HG02852 (cell line): ENCODE data around the gene CAPS.

Source experiments
- ATAC-seq: cut with Tn5 transposase; IDR thresholded peaks from one replicate; pipeline ENCODE4 v1.9.1; 2021; ENCODE audit warnings: mild to moderate bottlenecking, moderate library complexity; ENCODE audit not compliant: unreplicated experiment

The CAPS gene

DNA sequence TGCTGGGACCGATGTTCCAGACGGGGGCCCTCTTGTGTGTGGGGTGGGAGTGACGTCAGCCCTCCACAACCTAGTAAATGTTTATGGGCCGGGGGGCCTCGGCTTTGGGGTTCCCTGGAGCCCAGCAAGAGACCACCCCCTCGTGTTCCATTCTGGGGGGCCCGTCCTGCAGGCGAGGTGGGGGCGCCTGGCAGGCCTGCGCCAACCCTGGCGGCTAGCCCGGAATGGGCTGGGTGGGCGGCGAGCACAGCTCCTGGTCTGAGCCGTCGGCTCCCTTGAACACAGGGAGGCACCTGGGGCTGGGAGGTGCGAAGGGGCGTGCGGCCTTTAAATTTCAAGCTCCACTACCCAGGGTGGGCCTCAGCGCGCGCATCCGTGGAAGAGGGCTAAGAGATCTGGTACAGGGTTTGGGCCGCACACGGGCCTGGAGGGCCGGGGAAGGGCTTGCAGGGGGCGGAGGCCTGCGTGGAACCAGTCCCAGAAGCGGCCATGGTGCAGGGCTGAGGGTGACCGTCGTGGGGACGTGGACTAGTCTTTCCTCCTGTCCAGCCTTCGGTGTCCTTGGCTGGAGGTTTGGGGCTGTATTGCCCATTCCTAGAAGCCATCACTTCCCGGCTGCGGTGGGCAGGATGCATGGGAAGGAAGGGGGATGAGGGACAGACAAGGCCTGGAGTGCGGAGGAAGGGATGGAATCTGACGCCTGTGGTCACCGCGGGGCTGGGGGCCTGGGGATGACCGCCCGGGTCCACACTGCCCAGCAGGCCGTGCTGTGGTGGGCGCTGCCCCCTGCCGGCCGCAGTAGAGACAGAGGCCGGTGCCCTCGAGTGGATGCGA, 21.9 kb upstream of the CAPS start:
- no peak for ATAC-seq

DNA sequence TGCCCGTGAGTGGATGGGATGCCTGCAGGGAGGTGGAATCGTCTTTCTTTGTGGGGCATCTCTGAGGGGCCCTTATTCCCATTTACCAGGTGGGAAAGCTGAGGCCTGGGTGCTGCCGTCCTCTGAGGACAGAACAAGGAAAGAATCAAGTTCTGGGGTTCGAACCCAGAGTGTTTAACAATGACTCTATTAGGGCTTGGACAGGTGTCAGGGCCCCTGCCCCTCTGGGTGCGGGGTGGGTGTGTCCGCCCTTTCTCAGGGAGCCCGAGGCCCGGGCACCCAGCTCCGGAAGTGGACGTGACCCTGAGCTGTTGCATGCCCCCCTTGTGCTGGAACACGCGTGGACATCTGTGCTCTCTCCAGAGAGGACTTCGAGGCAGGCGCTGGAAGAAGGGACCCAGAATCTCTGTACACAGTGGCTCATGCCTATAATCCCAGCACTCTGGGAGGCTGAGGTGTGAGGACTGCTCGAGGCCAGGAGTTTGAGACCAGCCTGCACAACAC, 21.2 kb upstream of the CAPS start:
- ATAC-seq = no peak

DNA sequence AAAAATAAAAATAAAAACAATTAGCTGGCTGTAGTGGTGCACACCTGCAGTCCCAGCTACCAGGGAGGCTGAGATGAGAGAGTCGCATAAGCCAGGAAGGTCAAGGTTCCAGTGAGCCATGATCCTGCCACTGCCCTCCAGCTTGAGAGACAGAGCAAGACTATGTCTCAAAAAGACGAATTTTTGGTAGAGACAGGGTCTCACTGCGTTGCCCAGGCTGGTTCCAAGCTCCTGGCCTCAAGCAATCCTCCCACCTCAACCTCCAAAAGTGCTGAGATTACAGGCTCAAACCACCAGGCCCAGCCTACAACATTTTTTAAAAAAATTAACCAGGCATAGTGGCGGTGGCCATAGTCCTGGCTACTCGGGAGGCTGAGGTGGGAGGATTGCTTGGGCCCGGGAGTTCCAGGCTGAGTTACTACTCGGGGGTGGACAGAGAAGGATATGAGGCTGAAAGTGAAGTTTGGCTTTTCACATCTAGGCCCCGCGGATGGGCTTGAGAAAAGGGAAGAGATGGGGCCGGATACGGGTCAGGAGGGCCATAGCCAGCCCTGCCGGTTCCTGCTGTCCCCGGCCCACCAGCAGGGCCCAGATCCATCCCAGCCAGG, 20.7 kb upstream of the CAPS start:
- ATAC-seq = no peak

DNA sequence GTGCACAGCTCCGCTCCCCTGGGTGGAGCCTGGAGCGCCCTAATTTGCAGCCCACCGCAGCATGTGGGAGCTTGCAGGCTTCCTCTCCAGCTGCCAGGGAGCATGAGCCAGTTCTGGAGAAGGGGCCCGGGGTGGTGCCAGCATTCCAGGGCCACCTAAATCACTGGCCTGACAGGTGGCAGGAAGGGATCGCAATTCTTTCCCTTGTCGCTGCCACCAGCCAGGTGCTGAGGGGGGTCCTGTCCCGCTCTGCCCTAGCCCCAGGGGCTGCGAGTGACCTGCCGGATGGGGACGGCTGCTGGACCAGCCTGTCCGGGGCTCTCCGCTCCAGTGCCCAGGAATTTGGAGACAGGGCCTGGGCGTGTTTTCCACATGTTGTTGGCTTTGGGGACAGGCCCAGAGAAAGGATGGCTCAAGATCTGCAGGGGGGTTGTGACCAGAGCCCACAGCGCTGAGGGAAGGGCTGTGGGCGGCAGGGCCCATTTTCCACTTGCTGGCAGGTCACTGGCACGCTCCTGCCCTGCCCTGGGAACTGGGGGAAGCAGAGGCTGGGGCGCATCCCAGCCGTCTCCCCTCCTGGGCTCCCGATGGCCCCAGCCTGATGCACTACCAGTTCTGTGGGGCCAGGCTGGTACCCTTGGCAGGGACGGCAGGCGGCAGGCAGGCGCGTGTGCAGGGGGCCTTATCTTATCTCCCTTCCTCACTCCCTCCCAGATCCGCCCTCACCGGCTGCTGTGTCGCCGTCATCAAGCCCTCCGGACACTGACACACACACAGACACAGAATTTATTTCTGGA, 19.9 kb upstream of the CAPS start:
- no peak for ATAC-seq

DNA sequence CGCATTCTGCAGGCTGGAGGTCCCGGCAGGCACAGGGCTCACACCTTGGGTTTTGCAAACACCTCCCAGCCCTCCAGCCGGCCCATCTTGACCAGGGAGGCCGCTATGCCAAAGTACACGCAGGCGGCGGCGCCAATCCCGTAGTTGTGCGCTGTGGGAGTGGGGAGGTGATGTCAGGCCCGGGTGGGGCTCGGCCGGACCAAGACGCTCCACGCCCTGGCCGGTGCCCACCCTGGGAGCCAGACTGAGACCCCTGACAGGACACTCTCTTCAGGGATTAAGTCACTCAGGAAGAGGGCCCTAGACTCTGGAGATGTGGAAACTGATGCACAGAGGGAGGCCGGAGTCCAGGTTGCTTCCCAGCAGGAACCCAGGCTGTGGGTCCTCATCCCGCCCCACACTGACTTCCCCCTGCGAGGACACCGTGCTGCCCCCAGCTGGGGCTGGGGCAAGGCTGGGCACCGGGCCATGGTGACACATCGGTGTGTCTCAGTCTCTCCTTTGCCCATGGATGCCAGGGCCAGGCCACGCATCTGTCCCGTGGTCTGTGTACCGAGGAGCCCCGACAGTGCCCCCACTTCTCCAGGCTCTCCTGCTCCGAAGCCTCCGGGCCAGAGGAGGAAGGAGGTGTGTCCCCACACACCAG, 19.2 kb upstream of the CAPS start:
- no peak for ATAC-seq

DNA sequence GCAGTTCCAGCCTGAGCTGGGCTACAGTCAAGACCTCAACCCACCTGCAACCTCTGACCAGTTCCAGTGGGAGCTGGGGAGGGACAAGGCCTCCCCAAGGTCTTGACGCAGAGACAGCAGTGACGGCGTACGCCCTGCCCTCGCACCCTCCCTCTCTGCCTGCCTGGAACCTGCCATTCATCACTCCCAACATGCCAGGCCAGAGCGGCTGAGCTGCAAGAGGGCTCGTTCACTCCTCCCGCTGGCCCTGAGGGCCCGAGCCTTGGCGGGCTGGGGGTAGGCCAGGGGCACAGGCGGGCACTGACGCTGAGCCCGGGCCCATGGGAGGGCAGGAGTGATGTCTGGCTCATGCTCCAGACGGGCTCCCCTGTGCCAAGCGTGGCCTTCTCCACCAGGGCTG, 18.6 kb upstream of the CAPS start:
- no peak for ATAC-seq

DNA sequence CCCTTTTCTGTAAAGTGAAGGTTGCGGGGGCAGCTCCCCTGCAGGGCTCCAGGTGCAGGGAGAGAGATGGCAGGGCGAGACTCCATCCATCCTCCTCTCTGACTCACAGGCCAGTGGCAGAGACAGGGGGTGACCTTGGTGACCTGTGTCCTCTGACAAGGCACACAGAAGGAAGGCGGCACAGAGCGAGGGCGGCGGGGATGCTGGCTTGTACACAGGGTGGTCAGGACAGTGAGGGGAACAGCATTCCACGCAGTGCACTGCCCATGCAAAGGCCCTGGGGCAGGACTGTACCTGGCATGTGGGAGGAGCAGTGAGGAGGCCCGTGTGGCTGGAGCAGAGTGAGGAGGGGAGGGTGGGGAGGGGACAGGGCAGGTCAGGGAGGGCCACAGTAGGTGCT, 18.2 kb upstream of the CAPS start:
- ATAC-seq = no peak

DNA sequence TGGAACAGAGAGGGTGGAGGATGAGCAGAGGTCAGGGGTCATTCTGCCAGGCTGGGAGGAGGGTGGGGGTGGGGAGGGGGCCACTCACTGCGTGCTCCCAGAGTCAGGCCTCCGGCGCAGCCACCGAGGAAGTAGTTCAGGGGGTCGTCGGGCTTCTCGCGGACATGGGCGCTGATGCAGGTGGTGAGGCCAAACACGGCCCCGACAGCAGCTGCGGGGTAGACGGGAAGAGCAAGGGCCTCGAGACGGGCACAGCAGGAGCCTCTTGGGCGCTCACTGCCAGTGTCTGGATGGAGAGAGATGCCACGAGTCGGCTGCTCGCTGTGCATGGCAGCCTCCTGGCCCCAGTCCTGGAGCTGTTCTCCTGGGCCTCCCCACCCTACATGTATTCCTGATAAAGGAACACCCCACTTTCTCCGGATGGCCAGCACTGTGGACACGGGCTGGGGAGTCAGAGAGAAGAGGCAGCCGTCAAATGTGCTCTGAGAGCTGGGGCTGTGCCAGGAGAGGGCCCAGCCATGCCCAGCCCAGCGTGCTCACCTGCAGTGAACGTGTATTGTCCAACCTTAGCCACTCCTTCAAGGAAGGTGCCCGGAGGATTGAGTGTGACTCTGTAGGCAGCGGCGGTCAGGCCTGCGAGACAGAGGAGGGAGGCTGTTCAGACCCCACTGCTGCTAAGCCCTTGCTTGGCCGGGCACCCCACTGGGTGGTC, 17.5 kb upstream of the CAPS start:
- no peak for ATAC-seq

DNA sequence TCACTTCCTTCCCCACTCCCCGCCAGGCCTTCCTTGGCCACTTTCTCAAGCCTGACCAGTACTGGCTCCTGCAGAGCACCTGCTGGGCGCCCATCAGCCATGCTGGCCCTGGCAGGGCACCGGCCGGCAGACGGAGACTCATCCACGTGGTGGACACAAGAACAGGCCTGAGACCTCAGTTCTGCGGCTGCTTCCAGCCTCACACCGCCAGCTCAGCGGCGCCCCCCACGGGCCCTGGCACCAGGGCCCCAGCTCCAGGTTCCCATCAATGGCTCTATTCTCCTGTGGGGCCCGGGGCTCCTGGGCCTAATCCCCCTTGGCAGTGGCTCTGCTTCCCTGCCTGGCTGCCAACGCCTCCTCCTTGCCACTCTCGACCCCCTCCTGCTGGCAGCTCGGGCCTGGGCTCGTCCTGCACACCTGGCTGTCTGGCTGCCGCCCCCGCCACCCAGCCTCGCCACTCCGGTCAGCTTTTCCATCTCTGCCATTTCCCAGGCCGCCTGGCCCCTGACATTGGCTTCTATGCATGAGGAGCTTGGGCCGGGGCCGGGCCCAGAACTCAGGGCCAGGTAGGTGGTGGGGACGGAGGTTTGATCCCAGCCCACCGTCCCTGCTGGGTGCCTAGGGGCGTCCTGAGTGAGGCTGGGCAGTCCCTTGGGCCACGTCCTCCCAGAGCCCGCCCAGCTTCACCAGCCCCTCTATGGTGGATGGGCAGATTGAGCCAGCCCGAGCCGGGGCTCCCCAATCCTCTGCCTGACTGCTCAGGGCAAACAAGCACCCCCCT, 16.7 kb upstream of the CAPS start:
- ATAC-seq = no peak

DNA sequence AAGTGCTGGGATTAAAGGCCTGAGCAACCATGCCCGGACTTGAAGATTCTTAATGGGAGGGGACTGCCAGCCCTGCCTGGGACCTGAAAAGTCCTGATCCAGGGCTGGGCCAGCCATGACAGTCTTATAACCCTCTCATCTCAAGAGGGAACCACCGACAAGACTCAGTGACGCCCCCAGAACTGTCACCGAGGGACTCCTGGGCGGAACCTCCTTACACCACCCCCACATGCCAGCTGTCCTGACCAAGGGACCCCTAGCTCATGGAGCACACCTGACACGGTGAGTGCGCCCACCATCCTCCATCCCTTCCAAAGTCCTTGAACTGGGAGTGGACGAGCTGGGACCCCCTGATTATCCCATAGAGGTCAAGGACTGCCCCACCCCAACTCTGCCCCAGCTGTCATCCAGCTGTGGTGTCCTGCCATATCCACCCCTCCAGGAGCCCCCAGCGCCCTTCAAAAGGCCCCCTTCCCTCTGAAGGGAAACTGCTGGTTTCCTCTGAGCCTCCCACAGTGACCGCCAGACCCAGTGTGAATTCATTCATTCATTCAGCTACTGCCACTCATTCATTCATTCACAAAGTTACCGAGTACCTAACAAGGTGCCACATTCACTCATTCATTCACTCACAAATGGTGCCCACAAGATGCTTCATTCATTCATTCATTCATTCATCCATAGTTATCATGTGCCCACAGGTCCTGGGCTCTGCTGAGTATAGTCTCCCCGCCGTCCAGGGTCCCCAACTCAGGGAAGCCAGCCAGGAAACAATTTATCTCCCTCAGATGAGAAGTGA, 14.1 kb upstream of the CAPS start:
- ATAC-seq = no peak

DNA sequence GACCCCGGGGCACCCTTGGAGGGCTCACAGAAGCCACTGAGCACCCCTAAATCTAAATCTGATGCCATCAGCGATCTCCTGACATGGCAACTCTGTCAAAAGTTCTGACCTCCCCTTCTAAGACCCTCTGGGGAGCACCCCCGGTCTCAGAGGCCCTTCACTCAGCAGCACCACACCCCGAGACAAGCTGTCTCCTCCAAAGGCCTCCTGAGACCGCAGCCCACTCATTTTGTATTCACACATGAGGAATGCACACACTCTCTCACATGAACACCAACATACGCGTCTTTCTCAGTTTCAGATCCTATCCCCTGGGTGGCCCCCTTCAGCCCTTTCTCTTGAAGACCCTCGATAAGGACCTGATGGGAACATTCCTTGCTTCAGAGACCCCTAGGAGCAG, 13.1 kb upstream of the CAPS start:
- ATAC-seq = no peak

DNA sequence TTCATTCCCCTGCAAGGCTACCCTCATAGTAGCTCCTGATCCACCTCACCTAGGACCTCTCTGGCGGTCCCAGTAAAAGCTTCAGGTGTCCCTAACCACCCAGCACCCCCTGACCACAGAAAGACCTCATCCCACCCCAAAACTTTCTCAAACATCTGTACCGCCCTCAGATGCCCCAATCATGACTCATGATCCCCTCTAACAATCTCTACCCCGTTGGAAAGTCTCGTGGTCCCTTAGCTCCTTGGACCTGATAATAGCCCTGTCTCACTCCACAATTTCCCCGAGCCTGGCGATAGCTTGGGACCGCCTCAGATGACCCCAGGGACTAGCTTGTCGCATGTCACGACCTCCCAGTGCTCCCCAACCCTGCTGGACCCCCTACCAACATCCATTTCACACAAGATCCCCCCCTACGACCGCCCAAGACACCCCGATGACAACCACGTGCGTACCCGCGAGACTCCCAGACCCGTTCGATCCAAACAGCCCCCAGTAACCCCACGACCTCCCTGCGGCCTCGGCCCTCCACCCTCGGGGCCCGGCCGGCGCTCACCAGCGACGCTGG, 10.9 kb upstream of the CAPS start:
- ATAC-seq = no peak

DNA sequence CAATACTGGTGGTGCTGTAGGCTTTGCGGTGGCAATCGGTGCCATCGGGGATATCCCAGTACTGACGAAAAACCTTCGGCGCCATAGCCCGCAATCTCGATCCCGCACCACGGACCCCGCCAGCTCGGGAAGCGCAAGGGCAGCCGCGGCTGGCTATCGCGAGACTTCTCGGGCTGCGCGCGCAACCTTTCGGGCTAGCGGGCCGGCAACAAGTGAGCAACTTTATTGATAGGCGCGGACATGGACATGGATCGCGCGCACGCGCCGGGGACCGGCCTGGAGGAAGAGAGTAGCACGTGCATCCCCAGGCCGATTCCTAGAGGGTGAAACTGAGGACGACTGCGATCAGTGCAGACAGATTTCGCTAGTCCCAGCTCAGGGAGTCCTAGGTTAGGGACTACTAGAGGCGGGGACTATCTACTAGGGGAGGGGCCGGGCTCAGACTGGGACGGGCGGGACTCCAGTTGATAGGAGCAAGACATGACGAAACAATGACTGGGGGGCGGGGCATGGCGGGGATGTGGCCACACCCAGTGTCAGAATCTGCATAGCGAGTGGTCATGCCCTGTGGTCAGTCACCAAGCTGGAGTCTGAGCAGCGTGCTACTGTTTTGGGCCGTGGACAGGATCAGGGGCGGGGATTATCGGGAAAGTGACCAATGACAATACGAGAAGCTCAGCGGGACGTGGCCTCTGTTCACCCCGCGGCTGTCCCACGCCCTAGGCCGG, 10.3 kb upstream of the CAPS start, which contains the start of gene NDUFA11:
Gene NDUFA11, minus strand, starts transcription at position 167 of the 728 bp plus-strand sequence. Its CDS starts 82 bp downstream, at position 85.
- peak; percentile 21 for ATAC-seq

DNA sequence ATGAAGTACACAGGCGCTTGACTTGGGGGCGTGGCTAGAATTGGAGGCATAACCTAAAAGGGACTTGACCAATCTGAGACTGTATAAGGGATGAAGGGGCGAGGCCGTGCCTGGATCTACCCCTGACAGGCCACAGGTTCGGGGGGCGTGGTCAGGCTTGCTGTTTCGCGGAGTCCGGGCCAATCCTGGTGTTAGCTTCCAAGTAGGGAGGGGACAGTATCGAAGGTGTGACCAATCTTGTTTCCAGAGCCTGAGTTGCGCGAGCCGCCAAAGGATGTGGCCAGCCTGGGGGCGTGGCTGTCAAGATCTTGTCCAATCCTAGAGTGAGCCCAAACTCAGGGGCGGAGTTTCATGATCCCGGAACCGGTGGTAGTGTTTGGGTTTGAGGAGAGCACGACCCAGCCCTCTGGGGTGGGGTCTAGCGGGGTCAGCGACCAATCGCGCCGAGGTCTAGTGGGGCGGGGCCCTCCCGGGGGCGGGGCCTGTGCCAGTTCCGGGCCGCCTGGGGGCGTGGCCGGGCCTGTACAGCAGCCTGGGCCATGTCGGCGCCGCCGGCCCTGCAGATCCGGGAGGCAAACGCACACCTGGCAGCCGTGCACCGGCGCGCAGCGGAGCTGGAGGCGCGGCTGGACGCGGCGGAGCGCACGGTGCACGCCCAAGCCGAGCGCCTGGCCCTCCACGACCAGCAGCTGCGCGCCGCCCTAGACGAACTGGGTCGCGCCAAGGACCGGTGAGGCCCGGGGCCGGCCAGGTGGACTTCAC, 9.5 kb upstream of the CAPS start, which contains the start of gene VMAC:
Gene VMAC, plus strand, starts transcription at position 521 of the 762 bp plus-strand sequence. Its CDS starts 19 bp downstream, at position 540.
- ATAC-seq = peak; percentile 79

DNA sequence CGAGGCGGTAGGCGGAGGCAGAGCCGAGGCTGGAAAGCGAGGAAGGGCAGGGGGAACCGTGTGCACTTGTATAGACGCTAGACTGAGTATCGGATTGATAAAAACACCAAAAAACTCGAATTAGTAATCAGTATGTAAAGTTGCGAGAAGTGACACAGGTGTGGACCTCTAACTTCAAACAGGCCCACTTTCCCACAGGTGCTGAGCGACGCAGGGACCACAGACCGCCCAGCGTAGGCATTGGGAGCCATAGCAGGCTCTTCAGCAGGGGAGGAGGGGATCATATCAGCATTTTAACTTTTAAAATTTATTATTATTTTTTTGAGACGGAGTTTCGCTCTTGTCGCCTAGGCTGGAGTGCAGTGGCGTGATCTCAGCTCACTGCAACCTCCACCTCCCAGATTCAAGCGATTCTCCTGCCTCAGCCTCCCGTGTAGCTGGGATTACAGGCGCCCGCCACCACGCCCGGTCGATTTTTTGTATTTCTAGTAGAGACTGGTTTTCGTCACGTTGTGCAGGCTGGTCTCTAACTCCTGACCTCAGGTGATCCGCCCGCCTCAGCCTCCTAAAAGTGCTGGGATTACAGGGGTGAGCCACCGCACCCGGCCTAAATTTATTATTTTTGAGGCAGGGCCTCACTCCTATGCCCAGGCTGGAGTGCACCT, 8.8 kb upstream of the CAPS start:
- ATAC-seq = no peak

DNA sequence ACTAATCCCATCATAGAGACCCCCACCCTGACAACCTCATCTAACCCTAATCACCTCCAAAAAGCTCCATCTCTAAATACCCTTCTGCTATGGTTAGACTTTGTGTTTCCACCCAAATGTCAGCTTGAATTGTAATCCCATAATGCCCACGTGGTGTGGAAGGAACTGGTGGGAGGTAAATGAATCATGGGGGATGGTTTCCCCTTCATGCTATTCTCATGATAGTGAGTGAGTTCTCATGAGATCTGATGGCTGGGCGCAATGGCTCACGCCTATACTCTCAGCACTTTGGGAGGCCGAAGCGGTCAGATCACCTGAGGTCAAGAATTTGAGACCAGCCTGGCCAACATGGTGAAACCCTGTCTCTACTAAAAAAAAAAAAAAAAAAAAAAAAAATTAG, 6.8 kb upstream of the CAPS start:
- no peak for ATAC-seq
